ENCODE measurements around the gene VMAC. TPM values are rescaled to one million over a fixed set of nuclear protein-coding genes. Genes with fewer than 3 reads are reported as not detected.

VMAC gene
- total and polyA plus RNA-seq, 9 donors = 3.4 to 8.5 (median 6.4) TPM

DNA sequence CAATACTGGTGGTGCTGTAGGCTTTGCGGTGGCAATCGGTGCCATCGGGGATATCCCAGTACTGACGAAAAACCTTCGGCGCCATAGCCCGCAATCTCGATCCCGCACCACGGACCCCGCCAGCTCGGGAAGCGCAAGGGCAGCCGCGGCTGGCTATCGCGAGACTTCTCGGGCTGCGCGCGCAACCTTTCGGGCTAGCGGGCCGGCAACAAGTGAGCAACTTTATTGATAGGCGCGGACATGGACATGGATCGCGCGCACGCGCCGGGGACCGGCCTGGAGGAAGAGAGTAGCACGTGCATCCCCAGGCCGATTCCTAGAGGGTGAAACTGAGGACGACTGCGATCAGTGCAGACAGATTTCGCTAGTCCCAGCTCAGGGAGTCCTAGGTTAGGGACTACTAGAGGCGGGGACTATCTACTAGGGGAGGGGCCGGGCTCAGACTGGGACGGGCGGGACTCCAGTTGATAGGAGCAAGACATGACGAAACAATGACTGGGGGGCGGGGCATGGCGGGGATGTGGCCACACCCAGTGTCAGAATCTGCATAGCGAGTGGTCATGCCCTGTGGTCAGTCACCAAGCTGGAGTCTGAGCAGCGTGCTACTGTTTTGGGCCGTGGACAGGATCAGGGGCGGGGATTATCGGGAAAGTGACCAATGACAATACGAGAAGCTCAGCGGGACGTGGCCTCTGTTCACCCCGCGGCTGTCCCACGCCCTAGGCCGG is 884 bp upstream of the VMAC start, which contains the start of gene NDUFA11:
Gene NDUFA11 (minus strand): TSS at position 167 of the 728 bp plus-strand sequence. CDS start 82 bp downstream, at position 85.
- no peaks in the 10 kb centered on the region for H3K9me3 ChIP-seq
- H3K36me3 ChIP-seq = no peaks in the 10 kb centered on the region
- H3K4me3 ChIP-seq = peak within 1 kb of the TSS; percentile 94
- peak within 1 kb of the TSS; percentile 71 for H3K27ac ChIP-seq
- peak; percentile 97 to 99 (median 98) for DNase-seq
- intact Hi-C loops (cut with DNase I) = no loop called here
- no peaks in the 10 kb centered on the region for H3K27me3 ChIP-seq
- TF ChIP-seq POLR2A (IDR thresholded peaks at IDR 0.05) (peak; percentile 84), EP300 (IDR thresholded peaks at IDR 0.05) (peak; percentile 39)
- TF ChIP-seq, protein P1, sequence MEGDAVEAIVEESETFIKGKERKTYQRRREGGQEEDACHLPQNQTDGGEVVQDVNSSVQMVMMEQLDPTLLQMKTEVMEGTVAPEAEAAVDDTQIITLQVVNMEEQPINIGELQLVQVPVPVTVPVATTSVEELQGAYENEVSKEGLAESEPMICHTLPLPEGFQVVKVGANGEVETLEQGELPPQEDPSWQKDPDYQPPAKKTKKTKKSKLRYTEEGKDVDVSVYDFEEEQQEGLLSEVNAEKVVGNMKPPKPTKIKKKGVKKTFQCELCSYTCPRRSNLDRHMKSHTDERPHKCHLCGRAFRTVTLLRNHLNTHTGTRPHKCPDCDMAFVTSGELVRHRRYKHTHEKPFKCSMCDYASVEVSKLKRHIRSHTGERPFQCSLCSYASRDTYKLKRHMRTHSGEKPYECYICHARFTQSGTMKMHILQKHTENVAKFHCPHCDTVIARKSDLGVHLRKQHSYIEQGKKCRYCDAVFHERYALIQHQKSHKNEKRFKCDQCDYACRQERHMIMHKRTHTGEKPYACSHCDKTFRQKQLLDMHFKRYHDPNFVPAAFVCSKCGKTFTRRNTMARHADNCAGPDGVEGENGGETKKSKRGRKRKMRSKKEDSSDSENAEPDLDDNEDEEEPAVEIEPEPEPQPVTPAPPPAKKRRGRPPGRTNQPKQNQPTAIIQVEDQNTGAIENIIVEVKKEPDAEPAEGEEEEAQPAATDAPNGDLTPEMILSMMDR (IDR thresholded peaks at IDR 0.05) = peak in 1 of 3 donors; percentile 35
- whole genome bisulfite sequencing, 3 donors = 0 to 1% (median 0%) methylated on average over 57 of the region's 57 CpGs
- H3K4me1 ChIP-seq (ENCODE audit: insufficient read depth) = peaks cover 3% of the 10 kb centered on the region

DNA sequence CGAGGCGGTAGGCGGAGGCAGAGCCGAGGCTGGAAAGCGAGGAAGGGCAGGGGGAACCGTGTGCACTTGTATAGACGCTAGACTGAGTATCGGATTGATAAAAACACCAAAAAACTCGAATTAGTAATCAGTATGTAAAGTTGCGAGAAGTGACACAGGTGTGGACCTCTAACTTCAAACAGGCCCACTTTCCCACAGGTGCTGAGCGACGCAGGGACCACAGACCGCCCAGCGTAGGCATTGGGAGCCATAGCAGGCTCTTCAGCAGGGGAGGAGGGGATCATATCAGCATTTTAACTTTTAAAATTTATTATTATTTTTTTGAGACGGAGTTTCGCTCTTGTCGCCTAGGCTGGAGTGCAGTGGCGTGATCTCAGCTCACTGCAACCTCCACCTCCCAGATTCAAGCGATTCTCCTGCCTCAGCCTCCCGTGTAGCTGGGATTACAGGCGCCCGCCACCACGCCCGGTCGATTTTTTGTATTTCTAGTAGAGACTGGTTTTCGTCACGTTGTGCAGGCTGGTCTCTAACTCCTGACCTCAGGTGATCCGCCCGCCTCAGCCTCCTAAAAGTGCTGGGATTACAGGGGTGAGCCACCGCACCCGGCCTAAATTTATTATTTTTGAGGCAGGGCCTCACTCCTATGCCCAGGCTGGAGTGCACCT is 574 bp downstream of the VMAC start:
- Histone ChIP-seq H3K36me3 (no peaks in the 10 kb centered on the region), H3K27me3 (no peaks in the 10 kb centered on the region), H3K4me3 (peak overlapping the region; percentile 94), H3K9me3 (no peaks in the 10 kb centered on the region), H3K4me1 (ENCODE audit: insufficient read depth) (peaks cover 3% of the 10 kb centered on the region), H3K27ac (no peak overlapping the region)
- 41 to 49% (median 42%) methylated on average over 31 of the region's 31 CpGs for WGBS, 3 donors
- intact Hi-C loops (cut with DNase I) = no loop called here
- TF ChIP-seq, protein P1 (IDR thresholded peaks at IDR 0.05) = no peak
- TF ChIP-seq EP300 (IDR thresholded peaks at IDR 0.05) (no peak), POLR2A (IDR thresholded peaks at IDR 0.05) (no peak)
- peak in 1 of 5 donors; percentile 49 for DNase-seq

GRCh38 chr19:5907241-5907640 is 2.6 kb downstream of the VMAC start:
- H3K4me1 ChIP-seq (ENCODE audit: insufficient read depth) = peaks cover 3% of the 10 kb centered on the region
- WGBS, 3 donors = 62 to 65% (median 63%) methylated on average over 5 of the region's 5 CpGs
- DNase-seq = no peak
- no peaks in the 10 kb centered on the region for H3K36me3 ChIP-seq
- no peaks in the 10 kb centered on the region for H3K9me3 ChIP-seq
- H3K4me3 ChIP-seq = no peak overlapping the region
- intact Hi-C loops (cut with DNase I) = no loop called here
- TF ChIP-seq EP300 (IDR thresholded peaks at IDR 0.05) = no peak
- TF ChIP-seq POLR2A (IDR thresholded peaks at IDR 0.05) = no peak
- TF ChIP-seq, protein P1 (IDR thresholded peaks at IDR 0.05) = no peak
- no peaks in the 10 kb centered on the region for H3K27me3 ChIP-seq
- no peak overlapping the region for H3K27ac ChIP-seq

- no peaks in the 10 kb centered on the region for H3K27me3 ChIP-seq
- intact Hi-C loops (cut with DNase I) = no loop called here
- no peaks in the 10 kb centered on the region for H3K36me3 ChIP-seq
- no peak overlapping the region for H3K27ac ChIP-seq
- peak in 1 of 5 donors; percentile 10 for DNase-seq
- peaks cover 2% of the 10 kb centered on the region for H3K4me1 ChIP-seq (ENCODE audit: insufficient read depth)
- 71 to 82% (median 73%) methylated on average over 14 of the region's 14 CpGs for WGBS, 3 donors
- TF ChIP-seq EP300 (IDR thresholded peaks at IDR 0.05) (no peak), POLR2A (IDR thresholded peaks at IDR 0.05) (no peak)
- TF ChIP-seq, protein P1 (IDR thresholded peaks at IDR 0.05) = no peak
- H3K9me3 ChIP-seq = no peaks in the 10 kb centered on the region
- H3K4me3 ChIP-seq = no peak overlapping the region
Measured at GRCh38 chr19:5908773-5909442, 4.2 kb downstream of the VMAC start.

All from ovary (tissue), 9 donors.